Mesenchymal stem cell (in vitro differentiated cells and primary cell): ENCODE measurements around the gene BCL3.

Source experiments
- DNase-seq: peaks from one replicate; pipeline ENCODE4 v3.0.0-alpha.2; 2013
- H2AFZ ChIP-seq: one replicate; pipeline ENCODE4 v1.6.1; 2013; ENCODE audit warnings: low read depth, mild to moderate bottlenecking, control low read depth, inconsistent platforms, low read length, moderate library complexity
- H2AK5ac ChIP-seq: 2 replicates; pipeline ENCODE4 v1.6.1; 2013; ENCODE audit warnings: low read length, moderate library complexity, mild to moderate bottlenecking, inconsistent platforms; ENCODE audit not compliant: severe bottlenecking
- H2BK120ac ChIP-seq: one replicate; pipeline ENCODE4 v1.6.1; 2013; ENCODE audit warnings: low read depth, mild to moderate bottlenecking, inconsistent platforms, low read length, moderate library complexity
- H2BK12ac ChIP-seq, 2 experiments: one replicate each; pipeline ENCODE4 v1.6.1; 2013; ENCODE audit warnings: inconsistent platforms in 2 of 2, low read length in 2 of 2, mild to moderate bottlenecking in 2 of 2, moderate library complexity in 2 of 2, control low read depth in 1 of 2
- H2BK15ac ChIP-seq: one replicate; pipeline ENCODE4 v1.6.1; 2013; ENCODE audit warnings: mild to moderate bottlenecking, low read depth, inconsistent platforms; ENCODE audit not compliant: poor library complexity, severe bottlenecking
- H2BK5ac ChIP-seq: 2 replicates; pipeline ENCODE4 v1.6.1; 2013; ENCODE audit warnings: low read depth, mild to moderate bottlenecking, low read length, control low read depth, inconsistent platforms; ENCODE audit not compliant: poor library complexity, severe bottlenecking
- H3K14ac ChIP-seq, 2 experiments: one replicate each; pipeline ENCODE4 v1.6.1; 2013; ENCODE audit warnings: inconsistent platforms in 2 of 2, low read length in 2 of 2, control low read depth in 1 of 2, mild to moderate bottlenecking in 1 of 2, moderate library complexity in 1 of 2
- H3K18ac ChIP-seq, 2 experiments: one replicate each; pipeline ENCODE4 v1.6.1; 2013; ENCODE audit warnings: inconsistent platforms in 2 of 2, low read length in 2 of 2, control low read depth in 1 of 2, low read depth in 1 of 2, mild to moderate bottlenecking in 1 of 2
- H3K23ac ChIP-seq, 2 experiments: one replicate each; pipeline ENCODE4 v1.6.1; 2013; ENCODE audit warnings: inconsistent platforms in 2 of 2, low read length in 2 of 2, mild to moderate bottlenecking in 2 of 2, moderate library complexity in 2 of 2, control low read depth in 1 of 2
- H3K27ac ChIP-seq: 2 replicates; pipeline ENCODE4 v1.5.1; 2013; ENCODE audit warnings: mild to moderate bottlenecking, moderate library complexity, low read length, control low read depth, inconsistent platforms; ENCODE audit not compliant: poor library complexity, severe bottlenecking
- H3K27me3 ChIP-seq, 2 experiments: 2 replicates each; pipeline versions ENCODE4 v1.6.1 to v1.7.0; 2013; ENCODE audit warnings: low read length in 2 of 2, mild to moderate bottlenecking in 2 of 2, moderate library complexity in 2 of 2, control low read depth in 1 of 2, inconsistent platforms in 1 of 2; ENCODE audit not compliant: control insufficient read depth in 1 of 2, insufficient read depth in 1 of 2
- H3K36me3 ChIP-seq, 2 experiments: 2 replicates each; pipeline versions ENCODE4 v1.6.1 to v1.7.0; 2013; ENCODE audit warnings: low read length in 2 of 2, control low read depth in 1 of 2, inconsistent platforms in 1 of 2, low read depth in 1 of 2, mild to moderate bottlenecking in 1 of 2; ENCODE audit not compliant: insufficient read depth in 2 of 2, control insufficient read depth in 1 of 2
- H3K4ac ChIP-seq, 2 experiments: one replicate each; pipeline ENCODE4 v1.6.1; 2013; ENCODE audit warnings: inconsistent platforms in 2 of 2, low read length in 2 of 2, mild to moderate bottlenecking in 2 of 2, moderate library complexity in 2 of 2, control low read depth in 1 of 2, low read depth in 1 of 2
- H3K4me1 ChIP-seq: 2 replicates; pipeline ENCODE4 v1.6.1; 2013; ENCODE audit warnings: low read depth, low read length, control low read depth; ENCODE audit not compliant: control insufficient read depth, insufficient read depth
- H3K4me2 ChIP-seq: 2 replicates; pipeline ENCODE4 v1.6.1; 2013; ENCODE audit warnings: low read length, mild to moderate bottlenecking, inconsistent platforms; ENCODE audit not compliant: poor library complexity, severe bottlenecking
- H3K4me3 ChIP-seq, 2 experiments: 2 replicates each; pipeline versions ENCODE4 v1.5.1 to v1.7.0; 2013; ENCODE audit warnings: low read length in 2 of 2, mild to moderate bottlenecking in 2 of 2, control low read depth in 1 of 2, low read depth in 1 of 2; ENCODE audit not compliant: insufficient read depth in 1 of 2
- H3K79me1 ChIP-seq: replicated peaks from 2 replicates; pipeline ENCODE4 v1.6.1; 2013; ENCODE audit warnings: mild to moderate bottlenecking, control low read depth, low read length, inconsistent platforms; ENCODE audit not compliant: poor library complexity, severe bottlenecking
- H3K9ac ChIP-seq: 2 replicates; pipeline ENCODE4 v1.7.0; 2013; ENCODE audit warnings: mild to moderate bottlenecking, low read length, moderate library complexity
- H3K9me3 ChIP-seq: 2 replicates; pipeline ENCODE4 v1.7.0; 2013; ENCODE audit warnings: mild to moderate bottlenecking, low read length; ENCODE audit not compliant: control insufficient read depth
- H4K8ac ChIP-seq: one replicate; pipeline ENCODE4 v1.6.1; 2013; ENCODE audit warnings: inconsistent platforms, mild to moderate bottlenecking, low read length, moderate library complexity
- H4K91ac ChIP-seq: one replicate; pipeline ENCODE4 v1.6.1; 2013; ENCODE audit warnings: mild to moderate bottlenecking, low read length, inconsistent platforms
- WGBS: methylation state at CpG from one replicate; pipeline ENCODE4 v1.1.7; 2013; ENCODE audit warnings: mixed read lengths; 5-methylcytosine and 5-hydroxymethylcytosine counted together

Gene BCL3

GRCh38 chr19:44758596-44758995 lies 10.1 kb downstream of the BCL3 start:
- Histone ChIP-seq H2BK5ac (no peak overlapping the region), H4K91ac (no peak overlapping the region), H3K4me3 (peak overlapping the region; percentile 20 to 72), H3K14ac (peak overlapping the region in 1 of 2 experiments; percentile 37), H3K4me2 (peak overlapping the region; percentile 79), H2AK5ac (no peak overlapping the region), H3K4me1 (peaks cover 50% of the 10 kb centered on the region), H3K27me3 (no peaks in the 10 kb centered on the region), H2BK12ac (peak overlapping the region; percentile 61 to 88), H3K79me1 (peaks cover 2% of the 10 kb centered on the region), H2BK15ac (peak overlapping the region; percentile 34), H3K9me3 (no peaks in the 10 kb centered on the region), H3K36me3 (peaks cover 34 to 51% of the 10 kb centered on the region in 2 experiments), H3K18ac (peak overlapping the region; percentile 74 to 98), H3K27ac (no peak overlapping the region), H2AFZ (no peak overlapping the region), H2BK120ac (peak overlapping the region; percentile 44), H3K4ac (peak overlapping the region; percentile 29 to 69), H3K23ac (no peak overlapping the region), H4K8ac (peak overlapping the region; percentile 64), H3K9ac (peak overlapping the region; percentile 75)
- WGBS: 24% methylated on average over 9 of the region's 9 CpGs
- DNase-seq: peak; percentile 51

- peaks cover 46% of the 10 kb centered on the region for H3K4me1 ChIP-seq
- H2BK15ac ChIP-seq: peak overlapping the region; percentile 74
- H2AK5ac ChIP-seq: no peak overlapping the region
- H3K14ac ChIP-seq: no peak overlapping the region
- H3K23ac ChIP-seq: no peak overlapping the region
- no peak overlapping the region for H3K4me3 ChIP-seq
- H3K4ac ChIP-seq: no peak overlapping the region
- H3K27ac ChIP-seq: no peak overlapping the region
- peaks cover 34 to 51% of the 10 kb centered on the region in 2 experiments for H3K36me3 ChIP-seq
- H3K18ac ChIP-seq: no peak overlapping the region
- no peak overlapping the region for H2AFZ ChIP-seq
- H4K8ac ChIP-seq: no peak overlapping the region
- no peaks in the 10 kb centered on the region for H3K9me3 ChIP-seq
- no peaks in the 10 kb centered on the region for H3K27me3 ChIP-seq
- H2BK120ac ChIP-seq: no peak overlapping the region
- H3K9ac ChIP-seq: no peak overlapping the region
- peaks cover 2% of the 10 kb centered on the region for H3K79me1 ChIP-seq
- DNase-seq: no peak
- WGBS: 84% methylated on average over 9 of the region's 10 CpGs
- peak overlapping the region; percentile 32 for H4K91ac ChIP-seq
- H3K4me2 ChIP-seq: no peak overlapping the region
- no peak overlapping the region for H2BK5ac ChIP-seq
- H2BK12ac ChIP-seq: no peak overlapping the region
Observed at GRCh38 chr19:44759083-44759804, 10.7 kb downstream of the BCL3 start.

- Histone ChIP-seq H3K27ac (no peak overlapping the region), H3K4me2 (no peak overlapping the region), H3K4me1 (peaks cover 24% of the 10 kb centered on the region), H3K4ac (no peak overlapping the region), H4K91ac (no peak overlapping the region), H3K9me3 (no peaks in the 10 kb centered on the region), H3K79me1 (peaks cover 2% of the 10 kb centered on the region), H2BK15ac (no peak overlapping the region), H2AFZ (no peak overlapping the region), H2BK12ac (no peak overlapping the region), H3K18ac (no peak overlapping the region), H3K9ac (no peak overlapping the region), H3K14ac (no peak overlapping the region), H3K27me3 (no peaks in the 10 kb centered on the region), H2BK120ac (no peak overlapping the region), H4K8ac (no peak overlapping the region), H3K4me3 (no peak overlapping the region), H2BK5ac (no peak overlapping the region), H3K23ac (no peak overlapping the region), H3K36me3 (peaks cover 25 to 32% of the 10 kb centered on the region in 2 experiments), H2AK5ac (no peak overlapping the region)
- 88% methylated on average over 8 of the region's 8 CpGs for WGBS
- no peak for DNase-seq
Observed at GRCh38 chr19:44762038-44762437, 13.5 kb downstream of the BCL3 start.

GRCh38 chr19:44765033-44765948 lies 16.8 kb downstream of the BCL3 start:
- no peak overlapping the region for H2AFZ ChIP-seq
- H3K9me3 ChIP-seq: peaks cover 4% of the 10 kb centered on the region
- no peak overlapping the region for H3K18ac ChIP-seq
- no peak overlapping the region for H3K23ac ChIP-seq
- H3K4me3 ChIP-seq: no peak overlapping the region
- H2BK5ac ChIP-seq: no peak overlapping the region
- H3K79me1 ChIP-seq: no peaks in the 10 kb centered on the region
- H4K91ac ChIP-seq: peak overlapping the region; percentile 43
- H3K4ac ChIP-seq: no peak overlapping the region
- peak overlapping the region; percentile 59 to 78 for H2BK12ac ChIP-seq
- H3K4me2 ChIP-seq: no peak overlapping the region
- peaks cover 5% of the 10 kb centered on the region for H3K4me1 ChIP-seq
- no peak overlapping the region for H3K14ac ChIP-seq
- no peaks in the 10 kb centered on the region for H3K27me3 ChIP-seq
- 76% methylated on average over 22 of the region's 22 CpGs for WGBS
- H3K27ac ChIP-seq: no peak overlapping the region
- peak overlapping the region; percentile 41 for H4K8ac ChIP-seq
- peak; percentile 45 for DNase-seq
- no peak overlapping the region for H2AK5ac ChIP-seq
- no peak overlapping the region for H2BK120ac ChIP-seq
- H3K36me3 ChIP-seq: peaks cover 3 to 9% of the 10 kb centered on the region in 2 experiments
- peak overlapping the region; percentile 57 for H2BK15ac ChIP-seq
- no peak overlapping the region for H3K9ac ChIP-seq
